HG02840 (cell line): ENCODE results near the gene PCDHA13.
"Not testable (repeated sequence)": the region's sequence is repeated elsewhere in the genome, so short reads cannot be mapped to it uniquely, and the experiment has no call there.

ENCODE experiments used
- ATAC-seq: cut with Tn5 transposase; IDR thresholded peaks from one replicate; pipeline ENCODE4 v1.9.1; 2021; ENCODE audit warnings: mild to moderate bottlenecking, moderate library complexity, moderate number of reproducible peaks; ENCODE audit not compliant: unreplicated experiment, low FRiP score

PCDHA13 gene

DNA sequence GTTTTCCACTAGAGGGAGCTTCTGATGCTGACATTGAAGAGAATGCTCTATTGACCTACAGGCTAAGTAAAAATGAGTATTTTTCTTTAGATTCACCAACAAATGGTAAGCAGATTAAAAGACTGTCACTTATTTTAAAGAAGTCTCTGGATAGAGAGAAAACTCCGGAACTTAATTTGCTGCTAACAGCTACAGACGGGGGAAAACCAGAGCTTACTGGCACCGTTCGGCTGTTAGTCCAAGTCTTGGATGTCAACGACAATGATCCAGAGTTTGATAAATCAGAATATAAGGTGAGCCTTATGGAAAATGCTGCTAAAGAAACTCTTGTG, 12.4 kb upstream of the PCDHA13 start:
- ATAC-seq: no peak

DNA sequence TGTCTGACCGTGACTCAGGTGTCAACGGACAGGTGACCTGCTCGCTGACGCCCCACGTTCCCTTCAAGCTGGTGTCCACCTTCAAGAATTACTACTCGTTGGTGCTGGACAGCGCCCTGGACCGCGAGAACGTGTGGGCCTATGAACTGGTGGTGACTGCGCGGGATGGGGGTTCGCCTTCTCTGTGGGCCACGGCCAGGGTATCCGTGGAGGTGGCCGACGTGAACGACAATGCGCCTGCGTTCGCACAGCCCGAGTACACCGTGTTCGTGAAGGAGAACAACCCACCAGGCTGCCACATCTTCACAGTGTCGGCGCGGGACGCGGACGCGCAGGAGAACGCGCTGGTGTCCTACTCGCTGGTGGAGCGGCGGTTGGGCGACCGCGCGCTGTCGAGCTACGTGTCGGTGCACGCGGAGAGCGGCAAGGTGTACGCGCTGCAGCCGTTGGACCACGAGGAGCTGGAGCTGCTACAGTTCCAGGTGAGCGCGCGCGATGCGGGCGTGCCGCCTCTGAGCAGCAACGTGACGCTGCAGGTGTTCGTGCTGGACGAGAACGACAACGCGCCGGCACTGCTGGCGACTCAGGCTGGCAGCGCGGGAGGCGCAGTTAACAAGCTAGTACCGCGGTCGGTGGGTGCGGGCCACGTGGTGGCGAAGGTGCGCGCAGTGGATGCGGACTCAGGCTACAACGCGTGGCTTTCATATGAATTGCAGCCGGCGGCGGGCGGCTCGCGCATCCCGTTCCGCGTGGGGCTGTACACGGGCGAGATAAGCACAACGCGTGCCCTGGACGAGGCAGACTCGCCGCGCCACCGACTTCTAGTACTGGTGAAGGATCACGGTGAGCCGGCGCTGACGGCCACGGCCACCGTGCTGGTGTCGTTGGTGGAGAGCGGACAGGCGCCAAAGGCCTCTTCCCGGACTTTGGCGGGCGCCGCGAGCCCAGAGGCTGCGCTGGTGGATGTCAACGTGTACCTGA, 11.4 kb upstream of the PCDHA13 start:
- ATAC-seq: no peak

DNA sequence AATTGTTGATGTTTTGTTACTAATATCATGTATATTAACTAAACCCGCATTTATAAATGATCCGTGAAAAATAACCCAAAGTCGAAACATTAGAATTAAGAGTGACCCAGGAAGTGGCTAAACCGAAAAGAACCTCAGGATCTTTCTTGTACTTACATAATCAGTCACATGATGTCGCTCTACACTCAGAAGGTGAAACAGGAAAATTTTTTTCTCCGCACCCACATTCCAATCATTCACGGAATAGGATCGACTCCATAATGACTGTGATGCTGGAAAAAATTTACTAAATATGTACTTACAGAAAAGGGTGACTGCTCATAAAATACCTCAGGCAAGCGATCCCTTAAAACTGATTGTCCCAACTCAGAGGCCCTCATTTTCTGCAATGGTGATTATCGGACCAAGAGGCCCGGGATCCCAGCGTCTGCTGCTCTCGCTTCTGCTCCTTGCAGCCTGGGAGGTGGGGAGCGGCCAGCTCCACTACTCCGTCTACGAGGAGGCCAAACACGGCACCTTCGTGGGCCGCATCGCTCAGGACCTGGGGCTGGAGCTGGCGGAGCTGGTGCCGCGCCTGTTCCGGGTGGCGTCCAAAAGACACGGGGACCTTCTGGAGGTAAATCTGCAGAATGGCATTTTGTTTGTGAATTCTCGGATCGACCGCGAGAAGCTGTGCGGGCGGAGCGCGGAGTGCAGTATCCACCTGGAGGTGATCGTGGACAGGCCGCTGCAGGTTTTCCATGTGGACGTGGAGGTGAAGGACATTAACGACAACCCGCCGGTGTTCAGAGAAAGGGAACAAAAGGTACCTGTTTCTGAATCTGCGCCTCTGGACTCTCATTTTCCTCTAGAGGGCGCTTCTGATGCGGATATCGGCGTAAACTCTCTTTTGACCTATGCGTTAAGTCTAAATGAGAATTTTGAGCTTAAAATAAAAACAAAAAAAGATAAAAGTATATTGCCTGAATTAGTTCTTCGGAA, 6.5 kb upstream of the PCDHA13 start, which contains the start of gene PCDHA12:
Gene PCDHA12 (plus strand): TSS at position 224 of the 981 bp plus-strand sequence. CDS start 165 bp downstream, at position 389.
- no peak for ATAC-seq

DNA sequence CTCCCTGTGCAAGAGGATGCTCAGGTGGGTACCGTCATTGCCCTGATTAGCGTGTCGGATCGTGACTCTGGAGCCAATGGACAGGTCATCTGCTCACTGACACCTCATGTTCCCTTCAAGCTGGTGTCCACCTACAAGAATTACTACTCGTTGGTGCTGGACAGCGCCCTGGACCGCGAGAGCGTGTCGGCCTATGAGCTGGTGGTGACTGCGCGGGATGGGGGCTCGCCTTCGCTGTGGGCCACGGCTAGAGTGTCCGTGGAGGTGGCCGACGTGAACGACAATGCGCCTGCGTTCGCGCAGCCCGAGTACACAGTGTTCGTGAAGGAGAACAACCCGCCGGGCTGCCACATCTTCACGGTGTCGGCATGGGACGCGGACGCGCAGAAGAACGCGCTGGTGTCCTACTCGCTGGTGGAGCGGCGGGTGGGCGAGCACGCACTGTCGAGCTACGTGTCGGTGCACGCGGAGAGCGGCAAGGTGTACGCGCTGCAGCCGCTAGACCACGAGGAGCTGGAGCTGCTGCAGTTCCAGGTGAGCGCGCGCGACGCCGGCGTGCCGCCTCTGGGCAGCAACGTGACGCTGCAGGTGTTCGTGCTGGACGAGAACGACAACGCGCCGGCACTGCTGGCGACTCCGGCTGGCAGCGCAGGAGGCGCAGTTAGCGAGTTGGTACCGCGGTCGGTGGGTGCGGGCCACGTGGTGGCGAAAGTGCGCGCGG, 5.2 kb upstream of the PCDHA13 start:
- not testable (repeated sequence) for ATAC-seq

DNA sequence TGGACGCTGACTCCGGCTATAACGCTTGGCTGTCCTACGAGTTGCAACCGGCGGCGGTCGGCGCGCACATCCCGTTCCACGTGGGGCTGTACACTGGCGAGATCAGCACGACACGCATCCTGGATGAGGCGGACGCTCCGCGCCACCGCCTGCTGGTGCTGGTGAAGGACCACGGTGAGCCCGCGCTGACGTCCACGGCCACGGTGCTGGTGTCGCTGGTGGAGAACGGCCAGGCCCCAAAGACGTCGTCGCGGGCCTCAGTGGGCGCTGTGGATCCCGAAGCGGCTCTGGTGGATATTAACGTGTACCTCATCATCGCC, 4.7 kb upstream of the PCDHA13 start:
- no peak for ATAC-seq

DNA sequence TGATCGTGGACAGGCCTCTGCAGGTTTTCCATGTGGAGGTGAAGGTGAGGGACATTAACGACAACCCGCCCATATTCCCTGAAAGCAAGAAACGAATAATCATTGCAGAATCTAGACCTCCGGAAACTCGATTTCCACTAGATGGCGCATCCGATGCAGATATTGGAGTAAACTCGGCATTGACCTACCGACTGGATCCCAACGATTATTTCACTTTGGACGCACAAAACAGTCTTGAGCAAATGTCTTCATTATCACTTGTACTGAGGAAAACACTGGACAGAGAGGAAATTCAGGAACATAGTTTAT, 621 bp downstream of the PCDHA13 start:
- no peak for ATAC-seq

DNA sequence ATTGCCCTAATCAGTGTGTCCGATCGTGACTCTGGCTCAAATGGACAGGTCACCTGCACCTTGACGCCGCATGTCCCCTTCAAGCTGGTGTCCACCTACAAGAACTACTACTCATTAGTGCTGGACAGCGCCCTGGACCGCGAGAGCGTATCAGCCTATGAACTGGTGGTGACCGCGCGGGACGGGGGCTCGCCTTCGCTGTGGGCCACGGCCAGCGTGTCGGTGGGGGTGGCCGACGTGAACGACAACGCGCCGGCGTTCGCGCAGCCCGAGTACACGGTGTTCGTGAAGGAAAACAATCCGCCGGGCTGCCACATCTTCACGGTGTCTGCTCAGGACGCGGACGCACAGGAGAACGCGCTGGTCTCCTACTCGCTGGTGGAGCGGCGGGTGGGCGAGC, 1.4 kb downstream of the PCDHA13 start:
- no peak for ATAC-seq

DNA sequence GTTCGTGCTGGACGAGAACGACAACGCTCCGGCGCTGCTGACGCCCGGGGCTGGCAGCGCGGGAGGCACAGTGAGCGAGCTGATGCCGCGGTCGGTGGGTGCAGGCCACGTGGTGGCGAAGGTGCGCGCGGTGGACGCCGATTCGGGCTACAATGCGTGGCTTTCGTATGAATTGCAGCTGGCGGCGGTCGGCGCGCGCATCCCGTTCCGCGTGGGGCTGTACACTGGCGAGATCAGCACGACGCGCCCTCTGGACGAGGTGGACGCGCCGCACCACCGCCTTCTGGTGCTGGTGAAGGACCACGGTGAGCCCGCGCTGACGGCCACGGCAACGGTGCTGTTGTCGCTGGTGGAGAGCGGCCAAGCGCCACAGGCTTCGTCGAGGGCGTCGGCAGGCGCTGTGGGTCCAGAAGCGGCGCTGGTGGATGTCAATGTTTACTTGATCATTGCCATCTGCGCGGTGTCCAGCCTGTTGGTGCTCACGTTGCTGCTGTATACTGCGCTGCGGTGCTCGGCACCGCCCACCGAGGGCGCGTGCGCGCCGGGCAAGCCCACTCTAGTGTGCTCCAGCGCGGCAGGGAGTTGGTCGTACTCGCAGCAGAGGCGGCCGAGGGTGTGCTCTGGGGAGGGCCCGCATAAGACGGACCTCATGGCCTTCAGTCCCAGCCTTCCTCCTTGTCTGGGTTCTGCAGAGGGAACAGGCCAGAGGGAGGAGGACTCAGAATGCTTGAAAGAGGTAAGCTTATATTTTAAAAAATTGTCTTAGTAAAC, 2.2 kb downstream of the PCDHA13 start:
- no peak for ATAC-seq

DNA sequence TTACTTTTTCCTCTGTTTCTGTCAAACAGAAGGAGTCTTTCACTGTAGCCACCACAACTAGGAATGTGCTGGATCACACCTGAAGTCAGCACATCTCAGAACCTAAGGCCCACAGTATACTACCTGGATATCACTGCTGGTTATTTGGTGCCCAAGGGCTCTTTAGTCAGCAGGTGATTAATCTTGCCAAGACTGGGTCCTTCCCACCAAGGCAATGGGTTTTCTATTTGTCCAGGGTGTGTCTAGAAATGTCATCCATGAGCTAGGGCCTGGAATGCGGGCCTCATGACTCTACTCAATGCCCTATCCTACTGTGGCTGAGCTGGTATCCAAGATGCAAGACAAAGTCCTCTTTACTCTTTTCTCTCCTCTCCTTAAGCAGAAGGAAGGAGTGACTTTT, 34.4 kb downstream of the PCDHA13 start:
- no peak for ATAC-seq

DNA sequence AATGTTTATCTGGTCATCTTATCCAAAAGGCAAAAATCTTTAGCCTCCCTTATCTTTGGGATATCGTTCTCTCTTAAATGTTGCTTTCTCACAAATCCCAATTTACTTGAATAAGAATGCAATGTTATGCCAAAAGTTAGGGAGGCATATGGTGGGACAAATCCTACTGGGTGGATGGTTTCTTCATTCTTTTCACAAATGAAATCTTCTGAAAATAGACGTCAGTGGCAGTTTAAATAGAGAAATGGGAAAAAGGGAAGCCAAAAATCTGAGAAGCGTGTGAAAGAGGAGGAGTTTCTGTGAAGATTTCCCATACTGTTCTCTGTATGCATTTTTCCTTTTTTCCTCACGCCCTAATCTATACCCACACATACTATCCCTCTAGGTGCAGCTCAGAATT, 41.7 kb downstream of the PCDHA13 start:
- no peak for ATAC-seq

DNA sequence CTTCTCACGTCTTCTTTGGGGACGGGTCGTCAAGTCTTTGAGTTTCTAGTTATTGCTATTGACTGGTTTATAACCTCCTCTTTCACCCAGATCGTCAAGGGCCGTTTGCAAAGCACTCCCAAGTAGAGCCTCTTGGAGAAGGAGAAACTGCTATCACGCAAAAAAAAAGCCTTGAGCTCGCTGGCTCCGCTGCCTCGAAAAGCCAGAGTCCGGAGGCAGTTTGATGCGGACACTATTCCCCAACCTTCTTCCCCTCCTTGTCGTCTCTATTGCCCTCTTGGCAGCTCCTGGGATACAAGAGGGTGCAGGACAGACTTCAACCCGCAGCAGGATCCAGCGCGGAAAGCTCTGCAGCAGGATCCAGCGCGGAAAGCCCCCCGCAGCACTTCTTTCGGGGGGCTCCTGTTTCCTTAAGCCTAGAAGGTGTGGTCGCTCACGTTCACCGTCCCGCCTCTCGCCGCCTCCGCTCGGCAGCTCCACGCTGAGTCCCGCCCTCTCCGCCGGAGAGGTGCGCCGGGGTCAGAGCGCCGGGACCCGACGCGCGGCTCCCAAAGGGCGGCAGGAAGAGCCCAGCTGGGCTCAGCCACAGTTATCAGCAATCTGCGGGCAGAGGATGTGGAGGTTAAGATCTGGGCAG, 44.0 kb downstream of the PCDHA13 start, which contains the start of gene PCDHAC1:
Gene PCDHAC1 (plus strand): TSS at position 494 of the 637 bp plus-strand sequence. CDS start 594 bp downstream, outside the sequence.
- no peak for ATAC-seq

DNA sequence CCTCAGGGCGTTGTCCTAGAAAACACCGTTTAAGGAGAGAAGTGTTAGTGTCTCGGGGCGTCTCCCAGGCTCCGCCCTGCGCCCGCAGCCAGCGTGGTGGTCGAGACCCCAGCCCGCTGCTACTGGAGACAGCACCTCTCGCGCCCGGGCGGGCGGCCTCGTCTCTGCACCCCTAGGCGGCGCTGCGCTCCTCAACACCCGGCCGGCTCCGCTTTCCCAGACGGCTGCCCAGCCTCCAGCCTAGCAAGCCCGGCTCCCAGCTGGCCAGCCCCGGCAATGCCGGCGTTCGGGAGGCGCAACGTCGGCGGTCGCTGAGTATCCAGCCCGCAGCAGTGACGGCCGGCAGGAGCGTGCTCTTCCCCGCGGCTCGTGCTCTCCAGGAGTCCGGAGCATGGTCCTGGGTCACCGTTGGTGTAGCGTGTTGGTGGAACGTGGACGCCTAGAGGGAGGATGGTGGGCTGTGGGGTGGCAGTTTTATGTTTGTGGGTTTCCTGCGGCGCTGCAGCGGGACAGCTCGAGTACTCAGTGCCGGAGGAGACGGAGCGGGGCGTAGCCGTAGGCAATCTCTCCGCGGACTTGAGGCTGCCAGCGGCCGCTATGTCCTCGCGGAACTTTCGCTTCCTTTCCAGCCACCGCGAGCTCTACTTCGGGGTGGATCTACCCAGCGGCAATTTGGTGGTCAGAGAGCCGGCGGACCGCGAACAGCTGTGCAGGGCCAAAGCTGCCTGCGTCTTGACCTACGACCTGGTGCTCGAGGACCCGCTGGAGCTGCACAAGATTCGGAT, 44.7 kb downstream of the PCDHA13 start:
- ATAC-seq: no peak

DNA sequence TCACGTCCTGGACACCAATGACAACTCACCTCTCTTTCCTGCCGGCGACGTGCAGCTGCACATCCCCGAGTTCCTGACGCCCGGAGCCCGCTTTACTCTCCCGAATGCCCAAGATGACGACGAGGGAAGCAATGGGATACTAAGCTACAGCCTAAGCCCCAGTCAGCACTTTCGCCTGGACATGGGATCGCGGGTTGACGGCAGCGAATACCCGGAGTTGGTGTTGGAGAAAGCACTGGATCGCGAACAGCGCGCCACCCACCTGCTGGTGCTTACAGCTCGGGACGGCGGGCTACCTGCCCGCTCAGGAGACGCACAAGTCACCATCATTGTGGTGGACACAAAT, 45.3 kb downstream of the PCDHA13 start:
- no peak for ATAC-seq
